ENCODE results near the gene RABGEF1. TPM values are rescaled to one million over a fixed set of nuclear protein-coding genes. Genes with fewer than 3 reads are reported as not detected.
"Not testable (repeated sequence)": the region's sequence is repeated elsewhere in the genome, so short reads cannot be mapped to it uniquely, and the experiment has no call there.

RABGEF1 gene
- total and polyA plus RNA-seq, 4 donors, result 5.2 to 14.0 (median 7.7) TPM

DNA sequence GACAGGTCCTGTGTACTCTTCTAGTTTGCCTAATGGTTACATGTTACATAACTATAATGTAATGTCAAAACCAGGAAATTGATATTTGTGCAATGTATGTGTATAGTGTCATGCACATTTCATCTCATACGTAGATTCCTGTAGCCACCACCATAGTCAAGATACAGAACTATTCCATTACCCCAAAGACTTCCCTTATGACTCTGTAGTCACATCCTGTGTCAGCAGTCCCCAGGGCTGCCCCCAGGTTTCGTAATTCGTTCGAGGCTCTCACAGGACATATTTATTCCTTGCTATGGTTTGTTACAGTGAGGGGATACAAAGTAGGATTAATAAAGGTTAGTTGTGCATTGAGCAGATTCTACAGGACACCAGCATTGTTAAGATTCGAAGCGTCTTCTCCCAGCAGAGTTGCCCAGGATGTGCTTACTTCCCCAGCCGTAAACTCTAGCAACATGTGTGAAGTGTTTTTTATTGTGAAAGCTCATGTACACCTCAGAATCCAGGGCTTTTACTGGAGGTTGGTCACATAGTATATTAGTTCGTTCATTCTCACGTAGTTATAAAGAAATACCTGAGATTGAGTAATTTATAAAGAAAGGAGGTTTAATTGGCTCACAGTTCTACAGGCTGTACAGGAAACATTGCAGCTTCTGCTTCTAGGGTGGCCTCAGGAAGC lies 18.6 kb downstream of the RABGEF1 start (continued):
- TF ChIP-seq RAD21 (IDR thresholded peaks at IDR 0.05), result no peak
- no peak for TF ChIP-seq HNF4A (conservative IDR thresholded peaks at IDR 0.05)

DNA sequence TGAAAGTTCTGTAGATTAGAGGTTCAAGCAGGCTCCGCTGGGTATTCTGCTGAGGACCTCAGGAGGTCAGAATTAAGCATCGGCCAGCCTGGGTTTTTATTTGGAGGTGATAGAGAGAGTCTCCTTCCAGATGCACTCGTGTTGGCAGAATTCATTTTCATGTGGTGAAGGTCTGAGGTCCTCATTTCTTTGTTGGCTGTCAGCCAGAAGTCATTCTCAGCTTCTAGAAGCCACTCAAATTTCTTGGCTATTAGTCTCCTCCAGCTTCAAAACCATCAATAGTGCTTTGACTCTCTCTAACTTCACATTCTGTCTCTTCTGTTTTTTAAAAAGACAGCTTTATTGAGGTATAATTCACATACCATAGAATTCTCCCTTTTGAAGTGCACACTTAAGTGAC lies 22.6 kb downstream of the RABGEF1 start:
- H3K9me3 ChIP-seq (ENCODE audit: control insufficient read depth in 4 of 4, low read length in 3 of 4); H3K27me3 ChIP-seq (ENCODE audit: control insufficient read depth in 4 of 4, insufficient read depth in 4 of 4, low read length in 3 of 4); H3K4me1 ChIP-seq (ENCODE audit: control insufficient read depth in 4 of 4, insufficient read depth in 4 of 4, low read length in 3 of 4); H3K27ac ChIP-seq (ENCODE audit: low read depth in 1 of 2, low read length in 2 of 2); H3K9ac ChIP-seq (ENCODE audit: low read depth in 1 of 2, low read length in 2 of 2); H3K4me3 ChIP-seq (ENCODE audit: low read depth in 1 of 3, low read length in 3 of 3); H3K36me3 ChIP-seq (ENCODE audit: control insufficient read depth in 4 of 4, insufficient read depth in 3 of 4, low read depth in 1 of 4, low read length in 3 of 4); DNase-seq (ENCODE audit: low spot score): not testable (repeated sequence)
- 89% methylated on average over 3 of the region's 3 CpGs for WGBS

DNA sequence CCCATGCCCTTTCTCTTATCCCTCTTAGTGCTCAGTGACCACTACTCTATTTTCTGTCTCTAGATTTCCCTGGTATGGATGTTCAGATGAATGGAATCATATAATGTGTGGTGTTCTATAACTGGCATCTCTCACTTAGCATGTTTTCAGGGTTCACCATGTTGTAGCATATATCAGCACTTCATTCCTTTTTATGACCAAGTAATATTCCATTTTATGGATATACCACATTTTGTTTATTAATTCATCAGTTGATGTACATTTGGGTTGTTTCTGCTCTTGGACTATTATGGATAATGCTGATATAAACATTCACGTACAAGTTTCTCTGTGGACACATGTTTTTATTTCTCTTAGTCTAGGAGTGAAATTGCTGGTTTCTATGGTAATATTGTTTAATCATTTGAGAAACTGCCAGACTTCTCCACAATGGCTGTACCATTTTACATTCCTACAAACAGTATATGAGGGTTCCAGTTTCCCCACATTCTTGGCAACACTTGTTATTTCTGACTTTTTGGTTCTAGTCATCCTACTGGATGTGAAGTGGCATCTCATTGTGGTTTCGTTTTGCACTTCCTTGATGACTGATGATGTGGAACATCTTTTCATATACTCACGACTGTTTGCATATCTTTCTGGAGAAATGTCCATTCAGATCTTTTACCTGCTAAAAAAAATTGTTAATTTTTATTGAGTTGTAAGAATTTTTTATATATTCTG lies 23.3 kb downstream of the RABGEF1 start:
- not testable (repeated sequence) for H3K9ac ChIP-seq (ENCODE audit: low read depth in 1 of 2, low read length in 2 of 2); H3K4me3 ChIP-seq (ENCODE audit: low read depth in 1 of 3, low read length in 3 of 3); H3K9me3 ChIP-seq (ENCODE audit: control insufficient read depth in 4 of 4, low read length in 3 of 4); H3K4me1 ChIP-seq (ENCODE audit: control insufficient read depth in 4 of 4, insufficient read depth in 4 of 4, low read length in 3 of 4); H3K36me3 ChIP-seq (ENCODE audit: control insufficient read depth in 4 of 4, insufficient read depth in 3 of 4, low read depth in 1 of 4, low read length in 3 of 4); H3K27me3 ChIP-seq (ENCODE audit: control insufficient read depth in 4 of 4, insufficient read depth in 4 of 4, low read length in 3 of 4); H3K27ac ChIP-seq (ENCODE audit: low read depth in 1 of 2, low read length in 2 of 2); DNase-seq (ENCODE audit: low spot score)
- 86% methylated on average over 3 of the region's 3 CpGs for WGBS

DNA sequence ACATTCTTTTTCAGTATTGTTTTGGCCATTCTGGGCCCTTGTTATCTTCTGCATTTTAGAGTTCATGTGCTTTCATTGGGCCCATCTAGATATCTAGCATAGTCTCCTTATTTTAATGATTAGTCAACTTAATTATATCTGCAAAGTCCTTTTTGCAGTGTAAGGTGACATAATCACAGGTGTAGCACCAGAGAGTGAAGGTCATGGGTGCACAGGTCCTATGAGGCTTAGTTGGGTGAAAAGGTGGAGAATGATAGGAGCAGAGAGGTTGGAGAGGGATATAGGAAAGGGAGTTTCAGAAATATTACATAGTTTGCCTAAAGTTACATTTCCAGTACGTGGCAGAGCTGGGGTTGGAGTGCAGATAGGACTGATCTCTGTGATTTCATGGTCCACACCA lies 24.4 kb downstream of the RABGEF1 start:
- not testable (repeated sequence) for H3K9me3 ChIP-seq (ENCODE audit: control insufficient read depth in 4 of 4, low read length in 3 of 4); DNase-seq (ENCODE audit: low spot score); H3K27me3 ChIP-seq (ENCODE audit: control insufficient read depth in 4 of 4, insufficient read depth in 4 of 4, low read length in 3 of 4); H3K36me3 ChIP-seq (ENCODE audit: control insufficient read depth in 4 of 4, insufficient read depth in 3 of 4, low read depth in 1 of 4, low read length in 3 of 4); H3K4me3 ChIP-seq (ENCODE audit: low read depth in 1 of 3, low read length in 3 of 3); H3K4me1 ChIP-seq (ENCODE audit: control insufficient read depth in 4 of 4, insufficient read depth in 4 of 4, low read length in 3 of 4); H3K9ac ChIP-seq (ENCODE audit: low read depth in 1 of 2, low read length in 2 of 2); H3K27ac ChIP-seq (ENCODE audit: low read depth in 1 of 2, low read length in 2 of 2)
- WGBS, result 88% methylated on average over 1 of the region's 1 CpG

DNA sequence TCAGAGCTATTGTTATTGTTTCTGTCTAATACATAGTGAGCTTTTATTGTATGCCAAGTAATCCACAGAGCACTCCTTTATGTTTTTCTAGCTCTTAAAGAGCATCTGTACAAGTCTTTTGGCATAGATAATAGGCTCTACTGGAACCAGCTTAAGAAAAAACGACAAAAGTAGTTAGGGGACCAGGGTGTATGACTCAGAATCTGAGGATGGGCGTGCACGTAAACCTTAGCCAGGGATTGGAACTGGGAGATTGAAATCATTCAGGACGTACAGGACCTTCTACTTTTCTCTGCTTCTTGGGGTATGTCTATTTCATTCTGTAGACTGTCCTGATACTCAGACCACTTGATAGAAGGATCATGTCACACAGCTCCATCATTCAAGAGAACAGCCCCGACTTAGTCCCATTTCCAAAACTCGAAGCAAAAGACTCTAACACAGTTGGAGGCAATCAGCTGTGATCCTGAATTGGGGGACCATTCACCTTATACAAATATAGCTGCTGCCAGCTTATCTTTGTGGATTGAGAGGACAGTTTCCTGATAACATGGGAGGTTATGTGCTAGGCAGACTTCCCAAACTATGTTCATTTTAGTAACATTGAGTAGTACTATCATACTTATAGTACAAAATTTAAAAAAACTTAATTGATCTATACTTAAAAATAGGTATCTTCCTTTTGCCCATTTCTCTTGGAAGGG lies 24.9 kb downstream of the RABGEF1 start:
- 65% methylated on average over 6 of the region's 6 CpGs for WGBS
- H3K4me1 ChIP-seq (ENCODE audit: control insufficient read depth in 4 of 4, insufficient read depth in 4 of 4, low read length in 3 of 4); H3K27ac ChIP-seq (ENCODE audit: low read depth in 1 of 2, low read length in 2 of 2); H3K36me3 ChIP-seq (ENCODE audit: control insufficient read depth in 4 of 4, insufficient read depth in 3 of 4, low read depth in 1 of 4, low read length in 3 of 4); H3K4me3 ChIP-seq (ENCODE audit: low read depth in 1 of 3, low read length in 3 of 3); H3K27me3 ChIP-seq (ENCODE audit: control insufficient read depth in 4 of 4, insufficient read depth in 4 of 4, low read length in 3 of 4); H3K9ac ChIP-seq (ENCODE audit: low read depth in 1 of 2, low read length in 2 of 2); H3K9me3 ChIP-seq (ENCODE audit: control insufficient read depth in 4 of 4, low read length in 3 of 4); DNase-seq (ENCODE audit: low spot score): not testable (repeated sequence)

DNA sequence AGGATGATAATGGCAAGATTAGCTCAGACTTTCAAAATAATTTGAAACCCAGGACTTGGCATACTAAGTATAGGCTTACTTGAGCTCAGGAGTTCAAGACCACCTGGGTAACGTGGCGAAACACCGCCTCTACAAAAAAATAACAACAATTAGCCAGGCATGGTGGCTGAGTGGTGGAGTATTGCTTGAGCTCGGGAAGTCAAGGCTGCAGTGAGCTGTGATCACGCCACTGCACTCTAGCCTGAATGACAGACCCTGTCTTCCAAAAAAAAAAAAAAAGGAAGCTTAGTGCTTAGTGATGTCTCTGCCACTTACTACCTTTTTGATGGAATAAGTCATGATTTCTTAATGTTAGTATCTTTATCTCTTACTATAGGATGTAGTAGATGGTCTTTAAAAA lies 25.5 kb downstream of the RABGEF1 start:
- Histone ChIP-seq H3K9ac (ENCODE audit: low read depth in 1 of 2, low read length in 2 of 2) (no peak overlapping the region), H3K27me3 (ENCODE audit: control insufficient read depth in 4 of 4, insufficient read depth in 4 of 4, low read length in 3 of 4) (no peaks in the 10 kb centered on the region), H3K4me3 (ENCODE audit: low read depth in 1 of 3, low read length in 3 of 3) (no peak overlapping the region), H3K27ac (ENCODE audit: low read depth in 1 of 2, low read length in 2 of 2) (no peak overlapping the region), H3K9me3 (ENCODE audit: control insufficient read depth in 4 of 4, low read length in 3 of 4) (no peaks in the 10 kb centered on the region), H3K36me3 (ENCODE audit: control insufficient read depth in 4 of 4, insufficient read depth in 3 of 4, low read depth in 1 of 4, low read length in 3 of 4) (no peaks in the 10 kb centered on the region), H3K4me1 (ENCODE audit: control insufficient read depth in 4 of 4, insufficient read depth in 4 of 4, low read length in 3 of 4) (peaks cover 0 to 3% (median 2%) of the 10 kb centered on the region in 4 donors)
- no peak for DNase-seq (ENCODE audit: low spot score)
- 94% methylated on average over 5 of the region's 5 CpGs for WGBS
- TF ChIP-seq HNF4G (IDR thresholded peaks at IDR 0.05) (no peak), YY1 (IDR thresholded peaks at IDR 0.05) (no peak), FOXA2 (IDR thresholded peaks at IDR 0.05) (no peak), GABPA (IDR thresholded peaks at IDR 0.05 in 1 of 2, conservative IDR thresholded peaks at IDR 0.05 in 1 of 2) (no peak), EGR1 (IDR thresholded peaks at IDR 0.05; ENCODE audit: low read depth in 2 of 2) (no peak), JUND (IDR thresholded peaks at IDR 0.05) (no peak), HNF4A (conservative IDR thresholded peaks at IDR 0.05) (no peak)
- TF ChIP-seq, protein P1, sequence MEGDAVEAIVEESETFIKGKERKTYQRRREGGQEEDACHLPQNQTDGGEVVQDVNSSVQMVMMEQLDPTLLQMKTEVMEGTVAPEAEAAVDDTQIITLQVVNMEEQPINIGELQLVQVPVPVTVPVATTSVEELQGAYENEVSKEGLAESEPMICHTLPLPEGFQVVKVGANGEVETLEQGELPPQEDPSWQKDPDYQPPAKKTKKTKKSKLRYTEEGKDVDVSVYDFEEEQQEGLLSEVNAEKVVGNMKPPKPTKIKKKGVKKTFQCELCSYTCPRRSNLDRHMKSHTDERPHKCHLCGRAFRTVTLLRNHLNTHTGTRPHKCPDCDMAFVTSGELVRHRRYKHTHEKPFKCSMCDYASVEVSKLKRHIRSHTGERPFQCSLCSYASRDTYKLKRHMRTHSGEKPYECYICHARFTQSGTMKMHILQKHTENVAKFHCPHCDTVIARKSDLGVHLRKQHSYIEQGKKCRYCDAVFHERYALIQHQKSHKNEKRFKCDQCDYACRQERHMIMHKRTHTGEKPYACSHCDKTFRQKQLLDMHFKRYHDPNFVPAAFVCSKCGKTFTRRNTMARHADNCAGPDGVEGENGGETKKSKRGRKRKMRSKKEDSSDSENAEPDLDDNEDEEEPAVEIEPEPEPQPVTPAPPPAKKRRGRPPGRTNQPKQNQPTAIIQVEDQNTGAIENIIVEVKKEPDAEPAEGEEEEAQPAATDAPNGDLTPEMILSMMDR (IDR thresholded peaks at IDR 0.05; ENCODE audit: low read depth, low read length, missing input control), result no peak
- TF ChIP-seq, protein P2, sequence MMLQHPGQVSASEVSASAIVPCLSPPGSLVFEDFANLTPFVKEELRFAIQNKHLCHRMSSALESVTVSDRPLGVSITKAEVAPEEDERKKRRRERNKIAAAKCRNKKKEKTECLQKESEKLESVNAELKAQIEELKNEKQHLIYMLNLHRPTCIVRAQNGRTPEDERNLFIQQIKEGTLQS (IDR thresholded peaks at IDR 0.05), result no peak
- TF ChIP-seq, protein P3, sequence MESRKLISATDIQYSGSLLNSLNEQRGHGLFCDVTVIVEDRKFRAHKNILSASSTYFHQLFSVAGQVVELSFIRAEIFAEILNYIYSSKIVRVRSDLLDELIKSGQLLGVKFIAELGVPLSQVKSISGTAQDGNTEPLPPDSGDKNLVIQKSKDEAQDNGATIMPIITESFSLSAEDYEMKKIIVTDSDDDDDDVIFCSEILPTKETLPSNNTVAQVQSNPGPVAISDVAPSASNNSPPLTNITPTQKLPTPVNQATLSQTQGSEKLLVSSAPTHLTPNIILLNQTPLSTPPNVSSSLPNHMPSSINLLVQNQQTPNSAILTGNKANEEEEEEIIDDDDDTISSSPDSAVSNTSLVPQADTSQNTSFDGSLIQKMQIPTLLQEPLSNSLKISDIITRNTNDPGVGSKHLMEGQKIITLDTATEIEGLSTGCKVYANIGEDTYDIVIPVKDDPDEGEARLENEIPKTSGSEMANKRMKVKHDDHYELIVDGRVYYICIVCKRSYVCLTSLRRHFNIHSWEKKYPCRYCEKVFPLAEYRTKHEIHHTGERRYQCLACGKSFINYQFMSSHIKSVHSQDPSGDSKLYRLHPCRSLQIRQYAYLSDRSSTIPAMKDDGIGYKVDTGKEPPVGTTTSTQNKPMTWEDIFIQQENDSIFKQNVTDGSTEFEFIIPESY (IDR thresholded peaks at IDR 0.05), result no peak
